ENCODE measurements around the gene SPRR2D.
"Not testable (repeated sequence)": the region's sequence is repeated elsewhere in the genome, so short reads cannot be mapped to it uniquely, and the experiment has no call there.

The SPRR2D gene

GRCh38 chr1:153040950-153041631 lies at the start of gene SPRR2D:
Gene SPRR2D, minus strand, starts transcription at chr1:153041120. Its CDS starts 774 bp downstream, at chr1:153040346.
- no peak for DNase-seq (ENCODE audit: low read depth)

- no peak for DNase-seq (ENCODE audit: low read depth)
These were observed 46.7 kb upstream of the SPRR2D start for GRCh38 chr1:153087652-153088051.

GRCh38 chr1:153081736-153082135 lies 40.8 kb upstream of the SPRR2D start:
- DNase-seq (ENCODE audit: low read depth), result no peak

GRCh38 chr1:153072806-153073726 lies 32.1 kb upstream of the SPRR2D start:
- no peak for DNase-seq (ENCODE audit: low read depth)

- DNase-seq (ENCODE audit: low read depth), result no peak
These were observed 30.6 kb upstream of the SPRR2D start, which contains the start of gene SPRR2B for GRCh38 chr1:153071511-153071910. Gene SPRR2B, minus strand, starts transcription at chr1:153071611. Its CDS starts 772 bp downstream, at chr1:153070839.

GRCh38 chr1:153070243-153070642 lies 29.3 kb upstream of the SPRR2D start:
- no peak for DNase-seq (ENCODE audit: low read depth)

GRCh38 chr1:153058826-153059784 lies 18.2 kb upstream of the SPRR2D start:
- no peak for DNase-seq (ENCODE audit: low read depth)

- DNase-seq (ENCODE audit: low read depth), result no peak
These were observed 17.2 kb upstream of the SPRR2D start for GRCh38 chr1:153058154-153058553.

GRCh38 chr1:153057375-153057774 lies 16.5 kb upstream of the SPRR2D start, which contains the start of gene SPRR2A:
Gene SPRR2A, minus strand, starts transcription at chr1:153057512. Its CDS starts 777 bp downstream, at chr1:153056735.
- no peak for DNase-seq (ENCODE audit: low read depth)

GRCh38 chr1:153056111-153056510 lies 15.2 kb upstream of the SPRR2D start:
- not testable (repeated sequence) for DNase-seq (ENCODE audit: low read depth)

- DNase-seq (ENCODE audit: low read depth), result no peak
These were observed 8.3 kb upstream of the SPRR2D start for GRCh38 chr1:153049211-153049610.

GRCh38 chr1:153035211-153035610 lies 5.7 kb downstream of the SPRR2D start:
- DNase-seq (ENCODE audit: low read depth), result no peak

- DNase-seq (ENCODE audit: low read depth), result no peak
These were observed 8.1 kb downstream of the SPRR2D start for GRCh38 chr1:153032677-153033308.

GRCh38 chr1:153032073-153032472 lies 8.8 kb downstream of the SPRR2D start:
- no peak for DNase-seq (ENCODE audit: low read depth)

GRCh38 chr1:153030895-153031294 lies 10.0 kb downstream of the SPRR2D start, which contains the start of gene SPRR1B:
Gene SPRR1B, plus strand, starts transcription at chr1:153031203. Its CDS starts 1,143 bp downstream, at chr1:153032346.
- no peak for DNase-seq (ENCODE audit: low read depth)

- no peak for DNase-seq (ENCODE audit: low read depth)
These were observed 12.2 kb downstream of the SPRR2D start for GRCh38 chr1:153028766-153029165.

GRCh38 chr1:153025797-153026196 lies 15.1 kb downstream of the SPRR2D start:
- DNase-seq (ENCODE audit: low read depth), result no peak

GRCh38 chr1:153024413-153024812 lies 16.5 kb downstream of the SPRR2D start:
- no peak for DNase-seq (ENCODE audit: low read depth)

- DNase-seq (ENCODE audit: low read depth), result no peak
These were observed 17.8 kb downstream of the SPRR2D start for GRCh38 chr1:153023109-153023508.

- not testable (repeated sequence) for DNase-seq (ENCODE audit: low read depth)
These were observed 18.6 kb downstream of the SPRR2D start for GRCh38 chr1:153022340-153022739.

GRCh38 chr1:153021829-153022228 lies 19.1 kb downstream of the SPRR2D start:
- DNase-seq (ENCODE audit: low read depth), result not testable (repeated sequence)
